GM12873 (cell line): ENCODE data around the gene MRPL52.

Source experiments
- TF ChIP-seq, protein P1 (sequence below): IDR thresholded peaks from 2 replicates; pipeline ENCODE4 v1.5.1; 2012; ENCODE audit warnings: low read depth, mild to moderate bottlenecking, moderate library complexity, low read length, control low read depth; ENCODE audit not compliant: insufficient read depth; ENCODE audit errors: missing control alignments

The MRPL52 gene

DNA sequence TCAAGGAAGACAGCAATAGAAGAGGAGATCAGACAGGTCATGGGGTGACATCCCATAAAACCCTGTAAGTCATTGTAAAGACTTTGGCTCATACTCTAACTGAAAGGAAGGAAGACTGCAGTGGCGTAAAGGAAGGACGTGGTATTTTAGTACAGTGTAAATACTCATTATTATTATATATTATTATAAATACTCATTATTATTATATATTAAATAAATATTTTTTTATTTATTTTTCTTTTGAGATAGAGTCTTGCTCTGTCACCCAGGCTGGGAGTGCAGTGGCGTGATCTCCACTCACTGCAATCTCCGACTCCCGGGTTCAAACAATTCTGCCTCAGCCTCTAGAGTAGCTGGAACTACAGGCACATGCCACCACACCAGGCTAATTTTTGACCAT, 26.7 kb downstream of the MRPL52 start:
- TF ChIP-seq, protein P1, sequence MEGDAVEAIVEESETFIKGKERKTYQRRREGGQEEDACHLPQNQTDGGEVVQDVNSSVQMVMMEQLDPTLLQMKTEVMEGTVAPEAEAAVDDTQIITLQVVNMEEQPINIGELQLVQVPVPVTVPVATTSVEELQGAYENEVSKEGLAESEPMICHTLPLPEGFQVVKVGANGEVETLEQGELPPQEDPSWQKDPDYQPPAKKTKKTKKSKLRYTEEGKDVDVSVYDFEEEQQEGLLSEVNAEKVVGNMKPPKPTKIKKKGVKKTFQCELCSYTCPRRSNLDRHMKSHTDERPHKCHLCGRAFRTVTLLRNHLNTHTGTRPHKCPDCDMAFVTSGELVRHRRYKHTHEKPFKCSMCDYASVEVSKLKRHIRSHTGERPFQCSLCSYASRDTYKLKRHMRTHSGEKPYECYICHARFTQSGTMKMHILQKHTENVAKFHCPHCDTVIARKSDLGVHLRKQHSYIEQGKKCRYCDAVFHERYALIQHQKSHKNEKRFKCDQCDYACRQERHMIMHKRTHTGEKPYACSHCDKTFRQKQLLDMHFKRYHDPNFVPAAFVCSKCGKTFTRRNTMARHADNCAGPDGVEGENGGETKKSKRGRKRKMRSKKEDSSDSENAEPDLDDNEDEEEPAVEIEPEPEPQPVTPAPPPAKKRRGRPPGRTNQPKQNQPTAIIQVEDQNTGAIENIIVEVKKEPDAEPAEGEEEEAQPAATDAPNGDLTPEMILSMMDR: no peak

GRCh38 chr14:22861651-22862050, 32.0 kb downstream of the MRPL52 start:
- TF ChIP-seq, protein P1: no peak

DNA sequence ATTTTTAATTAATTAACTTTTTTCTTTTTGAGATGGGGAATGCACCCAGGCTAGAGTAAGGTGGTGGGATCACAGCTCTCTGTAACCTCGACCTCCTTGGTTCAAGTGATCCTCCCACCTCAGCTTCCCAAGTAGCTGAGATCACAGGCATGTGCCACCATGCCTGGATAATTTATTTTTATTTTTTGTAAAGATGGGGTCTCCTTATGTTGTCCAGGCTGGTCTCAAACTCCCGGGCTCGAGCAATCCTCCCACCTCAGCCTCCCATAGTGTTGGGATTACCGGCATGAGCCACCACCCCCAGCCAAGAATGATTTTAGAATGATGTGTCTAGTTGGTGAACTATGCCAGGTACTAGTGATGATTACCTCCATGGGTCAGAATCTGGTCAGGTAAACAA, 35.3 kb downstream of the MRPL52 start:
- TF ChIP-seq, protein P1: no peak

GRCh38 chr14:22865424-22866405, 36.0 kb downstream of the MRPL52 start:
- TF ChIP-seq, protein P1: peak; percentile 46

DNA sequence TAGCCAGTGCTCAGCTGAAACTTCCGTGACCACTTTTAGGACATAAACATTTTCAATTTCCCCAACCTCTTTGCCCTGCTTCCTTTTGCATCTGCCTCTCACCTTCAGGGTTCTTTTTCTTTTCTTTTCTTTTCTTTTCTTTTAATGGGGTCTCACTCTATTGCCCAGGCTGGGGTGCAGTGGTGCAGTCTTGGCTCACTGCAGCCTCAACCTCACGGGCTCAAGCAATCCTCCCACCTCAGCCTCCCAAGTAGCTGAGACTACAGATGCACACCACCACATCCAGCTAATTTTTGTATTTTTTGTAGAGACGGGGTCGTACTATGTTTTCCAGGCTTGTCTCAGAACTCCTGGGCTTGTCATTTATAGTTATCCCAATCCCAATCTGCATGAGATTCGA, 37.2 kb downstream of the MRPL52 start:
- TF ChIP-seq, protein P1: no peak

- TF ChIP-seq, protein P1: no peak
These were observed 41.1 kb downstream of the MRPL52 start for GRCh38 chr14:22870811-22871223.

- TF ChIP-seq, protein P1: no peak
These were observed 41.7 kb downstream of the MRPL52 start, which contains the start of gene LRP10 for GRCh38 chr14:22871224-22872032. LRP10 (plus strand) TSS chr14:22871740; CDS start chr14:22872304, 564 bp downstream.
